Stimulated activated naive CD4-positive, alpha-beta T cell (primary cell): ENCODE data around the gene DOCK2.

Source experiments
- DNase-seq, 6 experiments: peaks; one replicate each; lab custom pipeline; 2025; lab: John Stamatoyannopoulos, UW

The DOCK2 gene

GRCh38 chr5:170131235-170131634, 494.2 kb downstream of the DOCK2 start:
- no peak for DNase-seq

- DNase-seq = no peak
These were observed 495.3 kb downstream of the DOCK2 start for GRCh38 chr5:170132269-170132975.
